HuH-7 (cell line): ENCODE results near the gene FRMD3.

ENCODE experiments used
- DNase-seq: peaks from one replicate; pipeline ENCODE4 v3.0.0; 2011; ENCODE audit warnings: low spot score

Gene FRMD3

GRCh38 chr9:83472764-83473163 lies 65.4 kb downstream of the FRMD3 start:
- no peak for DNase-seq

DNA sequence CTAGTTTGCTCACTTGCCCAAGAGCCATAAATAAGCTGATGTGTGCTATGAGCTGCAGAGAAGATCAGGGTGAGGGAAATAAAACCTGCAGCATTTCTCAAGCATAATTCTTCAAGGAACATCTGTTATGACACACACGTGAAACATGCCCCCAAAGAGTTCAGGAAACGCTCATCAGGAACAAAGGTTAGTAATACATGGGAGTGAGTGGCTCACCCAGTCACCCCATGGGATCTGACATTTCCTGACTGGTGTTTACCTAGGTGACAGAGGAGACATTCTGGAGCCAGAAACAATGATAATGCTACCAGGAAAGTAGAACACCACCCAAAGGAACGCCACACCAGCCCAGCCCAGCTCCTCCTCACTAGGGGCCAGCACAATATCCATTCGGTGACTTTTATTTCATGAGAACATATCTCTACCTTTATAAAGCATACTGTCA lies 66.0 kb downstream of the FRMD3 start:
- peak; percentile 24 for DNase-seq

- DNase-seq, result no peak
Observed at GRCh38 chr9:83471241-83471640, 67.0 kb downstream of the FRMD3 start.

DNA sequence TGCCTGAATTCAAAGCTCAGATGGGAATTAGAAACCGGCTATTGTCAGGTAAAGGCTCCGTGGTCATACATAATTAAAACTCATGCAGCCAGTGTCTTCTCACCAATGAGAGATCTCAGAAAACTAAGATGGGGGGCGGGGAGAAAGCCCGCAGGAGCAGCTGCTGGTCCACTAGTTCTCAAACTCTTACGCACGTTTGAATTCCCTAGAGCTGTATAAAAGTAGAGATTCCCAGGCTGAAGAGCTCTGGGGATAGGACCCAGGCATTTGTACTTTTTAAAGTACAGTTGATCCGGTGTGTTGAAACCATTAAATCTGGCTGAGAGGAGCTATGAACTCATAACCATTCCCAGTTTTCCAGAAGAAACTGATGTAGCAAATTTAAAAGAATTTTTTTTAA lies 68.5 kb downstream of the FRMD3 start:
- DNase-seq, result no peak

DNA sequence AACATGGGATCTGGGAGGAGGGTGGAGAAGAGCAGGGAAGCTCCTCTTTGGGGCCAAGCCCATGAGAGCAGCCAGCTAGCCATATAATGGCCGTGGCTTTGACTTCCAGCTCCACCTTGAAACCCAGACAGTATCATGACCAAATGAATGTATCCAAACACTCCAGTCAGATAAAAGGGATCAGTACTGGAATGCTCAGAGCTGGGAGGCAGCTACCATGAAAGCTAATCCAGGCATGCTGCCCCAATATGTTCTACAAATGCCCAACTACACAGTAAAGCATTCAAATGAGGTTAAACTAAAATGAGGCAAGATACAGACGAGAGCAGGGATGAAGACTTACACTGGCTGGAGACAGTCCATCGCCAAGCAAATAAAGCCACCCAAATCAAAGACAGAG lies 69.4 kb downstream of the FRMD3 start:
- no peak for DNase-seq

DNA sequence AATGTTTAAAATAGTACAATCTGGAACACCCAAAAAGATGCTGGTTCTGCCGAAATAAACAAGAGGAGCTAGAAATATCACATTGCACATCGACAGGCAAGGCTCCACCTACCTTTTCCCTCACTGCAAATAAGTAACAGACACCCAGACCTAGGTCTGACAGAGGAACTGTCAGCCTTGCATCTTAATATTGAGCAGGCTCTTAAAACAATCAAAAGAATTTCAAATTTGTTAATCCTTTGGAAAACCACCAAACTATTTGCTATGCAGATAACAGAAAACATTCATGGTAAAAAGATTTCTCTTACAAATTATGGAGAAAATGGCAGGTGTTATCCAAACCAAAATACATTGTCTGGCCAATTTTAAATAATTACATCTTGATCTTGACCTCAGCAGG lies 71.3 kb downstream of the FRMD3 start:
- no peak for DNase-seq

DNA sequence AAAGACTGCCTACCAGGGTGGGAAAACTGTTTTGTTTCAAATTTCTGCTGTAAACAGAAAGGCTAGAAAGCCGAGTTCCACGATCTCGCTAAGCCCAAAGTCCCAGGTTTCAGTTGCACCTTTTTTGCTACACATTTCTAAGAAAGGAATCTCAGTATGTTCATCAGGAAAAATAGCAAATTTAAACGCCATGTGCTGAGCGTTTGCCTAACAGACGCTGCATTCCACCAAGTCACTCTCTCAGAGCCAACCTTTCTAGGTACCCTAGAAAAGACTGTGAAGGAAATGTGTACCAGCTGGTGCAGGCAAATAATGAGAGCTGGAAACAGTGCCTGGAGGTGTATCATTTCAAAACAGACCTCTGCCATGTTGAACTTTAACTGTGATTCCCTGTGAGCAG lies 71.8 kb downstream of the FRMD3 start:
- no peak for DNase-seq

- DNase-seq, result no peak
Observed at GRCh38 chr9:83459830-83460229, 78.4 kb downstream of the FRMD3 start.

- no peak for DNase-seq
Observed at GRCh38 chr9:83458530-83458929, 79.7 kb downstream of the FRMD3 start.

DNA sequence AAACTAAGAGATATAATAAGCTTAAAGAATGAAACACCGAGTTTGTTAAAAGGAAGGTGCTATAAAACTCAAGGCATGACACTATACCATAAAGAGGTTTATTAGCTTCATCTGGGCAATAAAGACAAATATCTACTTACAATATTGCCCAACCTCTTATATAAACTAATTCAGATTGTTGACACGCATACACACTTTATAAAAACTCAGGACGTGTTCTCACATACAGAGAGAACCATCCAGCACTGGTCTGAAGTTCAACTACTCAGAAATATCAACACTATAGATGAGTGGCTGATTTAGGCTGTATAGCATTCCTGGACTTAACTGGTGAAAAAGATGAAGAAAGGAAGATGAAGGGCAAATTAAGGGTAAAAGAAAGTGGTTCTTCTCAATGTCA lies 81.2 kb downstream of the FRMD3 start:
- no peak for DNase-seq

DNA sequence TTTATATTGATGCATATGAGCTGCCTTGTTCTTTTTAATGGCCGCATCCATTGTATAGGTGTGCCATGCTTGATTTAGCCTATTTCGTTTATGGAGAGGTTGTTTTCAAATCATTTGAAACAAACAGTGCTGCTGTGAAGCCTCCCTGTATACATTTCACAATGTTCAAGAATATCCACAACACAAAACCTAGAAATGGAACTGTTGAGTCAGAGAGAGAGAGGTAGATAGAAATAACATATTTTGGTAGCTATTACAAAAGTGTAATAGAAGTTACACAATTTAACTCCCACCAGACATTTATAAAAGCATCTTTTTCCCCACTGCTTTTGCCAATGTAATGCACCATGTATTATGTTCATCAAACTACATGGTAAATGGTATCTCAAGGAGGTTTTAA lies 82.0 kb downstream of the FRMD3 start:
- DNase-seq, result no peak

DNA sequence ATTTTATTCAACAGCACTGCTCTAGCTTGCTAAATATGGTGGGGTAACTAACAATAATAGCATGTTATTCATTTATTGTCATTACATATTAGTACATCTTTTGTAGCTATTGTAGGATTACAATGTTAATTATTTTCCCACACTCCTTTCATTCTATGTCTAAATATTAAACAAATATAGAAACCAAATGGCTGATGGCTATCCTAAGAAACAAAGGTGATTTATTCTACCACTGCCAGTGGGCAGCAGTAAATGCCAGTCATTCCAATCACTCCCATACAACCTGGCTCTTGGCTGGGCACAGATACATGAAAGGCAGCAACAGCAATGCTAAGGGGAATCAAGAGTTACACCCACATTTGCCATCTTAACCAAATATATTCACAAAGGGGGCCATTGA lies 84.1 kb downstream of the FRMD3 start:
- DNase-seq, result no peak

DNA sequence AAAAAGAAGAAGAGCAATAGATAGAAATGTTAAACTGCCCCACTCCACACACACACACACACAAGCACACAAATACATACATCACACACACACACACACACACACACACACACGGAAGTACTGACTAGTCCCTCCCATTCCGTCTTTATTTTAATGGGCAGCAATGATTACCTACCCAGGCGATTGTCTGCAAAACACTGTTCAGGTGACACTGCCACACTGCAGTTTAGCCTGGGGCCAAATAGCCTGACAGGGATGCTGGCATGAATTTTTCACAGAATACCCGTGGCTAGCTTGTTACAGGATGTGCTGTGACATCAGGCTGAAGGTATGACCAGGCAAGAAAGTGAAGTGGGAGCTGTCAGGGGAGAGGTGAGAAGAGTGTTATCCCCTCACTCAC lies 86.9 kb downstream of the FRMD3 start:
- no peak for DNase-seq

DNA sequence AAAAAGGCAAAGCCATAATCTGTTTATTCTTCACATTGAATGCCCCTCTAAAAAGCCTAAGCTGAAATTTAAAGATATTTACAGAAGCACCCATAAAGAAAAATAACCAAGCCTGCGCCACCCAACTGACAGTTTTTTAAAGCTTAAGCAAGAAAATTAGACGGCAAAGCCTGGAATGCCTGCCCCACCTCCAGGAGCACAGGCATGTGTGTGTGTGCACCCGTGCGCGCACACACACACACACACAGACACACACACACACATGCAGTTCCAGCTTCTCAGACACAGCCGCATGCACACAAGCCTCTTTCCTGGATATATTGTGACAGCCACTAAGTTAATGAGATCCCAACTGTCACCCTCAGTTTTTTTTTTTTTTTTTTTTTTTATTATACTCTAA lies 88.2 kb downstream of the FRMD3 start:
- DNase-seq, result no peak

DNA sequence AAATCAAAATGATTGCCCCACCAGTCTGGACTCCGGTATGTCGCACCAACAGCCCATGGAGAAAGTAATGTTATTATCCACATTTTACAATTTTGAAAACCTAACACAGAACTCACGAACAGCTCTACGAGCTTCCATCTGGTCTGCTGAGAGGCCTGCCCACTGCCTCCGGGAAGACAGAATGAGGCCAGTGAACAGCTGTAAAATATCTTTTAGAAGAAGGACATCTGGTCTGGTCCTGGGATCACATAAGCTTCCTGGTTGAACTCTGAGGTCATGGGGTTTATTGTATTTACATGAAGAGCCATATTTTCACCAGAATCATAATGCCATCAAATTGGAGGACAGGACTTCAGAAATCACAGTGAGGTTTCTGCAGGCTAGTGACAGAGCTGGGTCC lies 89.0 kb downstream of the FRMD3 start:
- no peak for DNase-seq

- DNase-seq, result no peak
Observed at GRCh38 chr9:83448626-83449025, 89.6 kb downstream of the FRMD3 start.

DNA sequence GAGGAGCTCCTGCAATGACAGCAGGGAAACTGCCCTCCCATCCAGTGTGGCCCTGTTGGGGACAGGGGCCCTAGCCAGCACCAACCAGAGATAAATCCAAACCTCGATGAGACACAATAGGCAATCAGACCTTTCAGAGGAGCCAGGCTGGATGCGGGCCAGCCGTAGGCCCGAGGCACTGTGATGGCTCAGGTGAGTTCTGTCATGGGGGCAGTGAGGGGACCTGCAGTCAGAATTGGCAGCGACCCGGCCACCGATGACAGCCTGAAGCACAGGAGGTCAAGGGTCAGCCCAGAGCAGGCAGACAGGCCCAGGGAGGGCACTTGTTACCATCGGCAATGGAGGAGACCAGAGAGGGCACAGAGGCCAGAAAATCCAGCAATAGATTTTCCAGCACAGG lies 90.8 kb downstream of the FRMD3 start:
- no peak for DNase-seq

GRCh38 chr9:83445703-83446265 lies 92.4 kb downstream of the FRMD3 start:
- no peak for DNase-seq

- no peak for DNase-seq
Observed at GRCh38 chr9:83444110-83444509, 94.1 kb downstream of the FRMD3 start.

DNA sequence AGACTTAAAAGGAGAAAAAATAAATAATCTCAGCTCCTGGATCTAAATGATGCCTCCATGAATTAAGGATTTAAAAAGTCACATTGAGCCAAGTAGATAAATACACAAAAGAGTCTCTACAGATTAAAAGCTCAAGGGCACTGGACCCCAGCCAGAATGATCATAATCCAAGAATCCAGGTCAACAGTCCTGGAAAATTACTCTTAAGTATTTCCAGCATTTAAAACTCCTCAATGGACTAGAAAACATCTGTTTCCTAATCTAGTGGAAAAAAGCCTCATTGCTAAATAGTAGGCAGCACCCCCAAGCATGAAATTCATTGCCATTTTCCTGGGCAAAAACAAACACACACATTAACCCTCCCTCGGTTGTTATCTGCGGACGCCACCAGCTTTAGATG lies 96.8 kb downstream of the FRMD3 start:
- DNase-seq, result no peak

- no peak for DNase-seq
Observed at GRCh38 chr9:83440641-83441040, 97.6 kb downstream of the FRMD3 start.

GRCh38 chr9:83435301-83435700 lies 102.9 kb downstream of the FRMD3 start:
- no peak for DNase-seq

GRCh38 chr9:83434254-83434653 lies 103.9 kb downstream of the FRMD3 start:
- no peak for DNase-seq

GRCh38 chr9:83433846-83434245 lies 104.4 kb downstream of the FRMD3 start:
- no peak for DNase-seq
